Fibroblast of gingiva (primary cell): ENCODE measurements around the gene USP17L24.
"Not testable (repeated sequence)": the region's sequence is repeated elsewhere in the genome, so short reads cannot be mapped to it uniquely, and the experiment has no call there.

ENCODE experiments used
- DNase-seq: peaks from one replicate; pipeline ENCODE4 v3.0.0-alpha.2; 2011; ENCODE audit warnings: low read depth

The USP17L24 gene, protein sequence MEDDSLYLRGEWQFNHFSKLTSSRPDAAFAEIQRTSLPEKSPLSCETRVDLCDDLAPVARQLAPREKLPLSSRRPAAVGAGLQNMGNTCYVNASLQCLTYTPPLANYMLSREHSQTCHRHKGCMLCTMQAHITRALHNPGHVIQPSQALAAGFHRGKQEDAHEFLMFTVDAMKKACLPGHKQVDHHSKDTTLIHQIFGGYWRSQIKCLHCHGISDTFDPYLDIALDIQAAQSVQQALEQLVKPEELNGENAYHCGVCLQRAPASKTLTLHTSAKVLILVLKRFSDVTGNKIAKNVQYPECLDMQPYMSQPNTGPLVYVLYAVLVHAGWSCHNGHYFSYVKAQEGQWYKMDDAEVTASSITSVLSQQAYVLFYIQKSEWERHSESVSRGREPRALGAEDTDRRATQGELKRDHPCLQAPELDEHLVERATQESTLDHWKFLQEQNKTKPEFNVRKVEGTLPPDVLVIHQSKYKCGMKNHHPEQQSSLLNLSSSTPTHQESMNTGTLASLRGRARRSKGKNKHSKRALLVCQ

DNA sequence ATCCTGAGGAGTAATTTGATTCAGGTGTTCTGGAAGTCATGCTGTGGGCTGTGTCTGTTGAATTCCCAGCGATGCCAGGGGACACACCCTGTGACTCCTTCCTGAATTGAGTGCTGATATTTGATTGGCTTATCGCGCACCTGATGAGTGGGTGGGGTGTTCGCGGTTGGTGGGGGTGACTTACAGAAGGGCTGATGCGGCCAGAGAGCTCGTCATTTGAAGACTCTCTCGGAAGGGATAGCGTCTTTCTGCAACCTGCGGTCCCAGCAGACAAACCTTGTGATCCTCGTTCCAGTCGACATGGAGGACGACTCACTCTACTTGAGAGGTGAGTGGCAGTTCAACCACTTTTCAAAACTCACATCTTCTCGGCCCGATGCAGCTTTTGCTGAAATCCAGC lies at the start of gene USP17L24:
USP17L24 (plus strand) TSS at position 301 of the 400 bp plus-strand sequence; CDS start at position 301, 0 bp downstream.
- DNase-seq: not testable (repeated sequence)

DNA sequence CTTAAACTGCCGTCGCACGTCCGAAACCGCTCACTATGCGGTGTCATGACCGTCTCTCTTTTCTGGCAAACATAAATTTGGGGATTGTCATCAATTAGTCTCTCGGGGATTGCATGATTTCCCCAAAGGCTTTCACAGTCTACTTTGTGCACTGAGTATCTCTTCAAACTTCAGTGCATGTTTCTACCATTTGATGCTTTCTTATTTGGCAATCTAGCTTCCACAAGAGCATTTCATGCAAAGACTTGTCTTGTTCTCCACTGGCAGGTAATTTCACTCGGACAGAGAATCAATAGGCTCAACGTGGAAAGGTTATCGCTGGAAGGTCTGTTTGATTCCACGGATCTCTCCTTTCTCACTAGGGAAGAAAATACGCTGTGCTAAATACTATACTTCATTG lies 774 bp upstream of the USP17L24 start:
- DNase-seq: not testable (repeated sequence)

DNA sequence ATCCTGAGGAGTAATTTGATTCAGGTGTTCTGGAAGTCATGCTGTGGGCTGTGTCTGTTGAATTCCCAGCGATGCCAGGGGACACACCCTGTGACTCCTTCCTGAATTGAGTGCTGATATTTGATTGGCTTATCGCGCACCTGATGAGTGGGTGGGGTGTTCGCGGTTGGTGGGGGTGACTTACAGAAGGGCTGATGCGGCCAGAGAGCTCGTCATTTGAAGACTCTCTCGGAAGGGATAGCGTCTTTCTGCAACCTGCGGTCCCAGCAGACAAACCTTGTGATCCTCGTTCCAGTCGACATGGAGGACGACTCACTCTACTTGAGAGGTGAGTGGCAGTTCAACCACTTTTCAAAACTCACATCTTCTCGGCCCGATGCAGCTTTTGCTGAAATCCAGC lies 4.6 kb downstream of the USP17L24 start, which contains the start of gene USP17L25:
USP17L25 (plus strand) TSS at position 301 of the 400 bp plus-strand sequence; CDS start at position 301, 0 bp downstream.
- not testable (repeated sequence) for DNase-seq

DNA sequence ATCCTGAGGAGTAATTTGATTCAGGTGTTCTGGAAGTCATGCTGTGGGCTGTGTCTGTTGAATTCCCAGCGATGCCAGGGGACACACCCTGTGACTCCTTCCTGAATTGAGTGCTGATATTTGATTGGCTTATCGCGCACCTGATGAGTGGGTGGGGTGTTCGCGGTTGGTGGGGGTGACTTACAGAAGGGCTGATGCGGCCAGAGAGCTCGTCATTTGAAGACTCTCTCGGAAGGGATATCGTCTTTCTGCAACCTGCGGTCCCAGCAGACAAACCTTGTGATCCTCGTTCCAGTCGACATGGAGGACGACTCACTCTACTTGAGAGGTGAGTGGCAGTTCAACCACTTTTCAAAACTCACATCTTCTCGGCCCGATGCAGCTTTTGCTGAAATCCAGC lies 9.4 kb downstream of the USP17L24 start, which contains the start of gene USP17L26:
USP17L26 (plus strand) TSS at position 301 of the 400 bp plus-strand sequence; CDS start at position 301, 0 bp downstream.
- DNase-seq: not testable (repeated sequence)

DNA sequence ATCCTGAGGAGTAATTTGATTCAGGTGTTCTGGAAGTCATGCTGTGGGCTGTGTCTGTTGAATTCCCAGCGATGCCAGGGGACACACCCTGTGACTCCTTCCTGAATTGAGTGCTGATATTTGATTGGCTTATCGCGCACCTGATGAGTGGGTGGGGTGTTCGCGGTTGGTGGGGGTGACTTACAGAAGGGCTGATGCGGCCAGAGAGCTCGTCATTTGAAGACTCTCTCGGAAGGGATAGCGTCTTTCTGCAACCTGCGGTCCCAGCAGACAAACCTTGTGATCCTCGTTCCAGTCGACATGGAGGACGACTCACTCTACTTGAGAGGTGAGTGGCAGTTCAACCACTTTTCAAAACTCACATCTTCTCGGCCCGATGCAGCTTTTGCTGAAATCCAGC lies 14.1 kb downstream of the USP17L24 start, which contains the start of gene USP17L5:
USP17L5 (plus strand) TSS at position 301 of the 400 bp plus-strand sequence; CDS start at position 301, 0 bp downstream.
- DNase-seq: not testable (repeated sequence)

DNA sequence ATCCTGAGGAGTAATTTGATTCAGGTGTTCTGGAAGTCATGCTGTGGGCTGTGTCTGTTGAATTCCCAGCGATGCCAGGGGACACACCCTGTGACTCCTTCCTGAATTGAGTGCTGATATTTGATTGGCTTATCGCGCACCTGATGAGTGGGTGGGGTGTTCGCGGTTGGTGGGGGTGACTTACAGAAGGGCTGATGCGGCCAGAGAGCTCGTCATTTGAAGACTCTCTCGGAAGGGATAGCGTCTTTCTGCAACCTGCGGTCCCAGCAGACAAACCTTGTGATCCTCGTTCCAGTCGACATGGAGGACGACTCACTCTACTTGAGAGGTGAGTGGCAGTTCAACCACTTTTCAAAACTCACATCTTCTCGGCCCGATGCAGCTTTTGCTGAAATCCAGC lies 18.9 kb downstream of the USP17L24 start, which contains the start of gene USP17L27:
USP17L27 (plus strand) TSS at position 301 of the 400 bp plus-strand sequence; CDS start at position 301, 0 bp downstream.
- DNase-seq: not testable (repeated sequence)

DNA sequence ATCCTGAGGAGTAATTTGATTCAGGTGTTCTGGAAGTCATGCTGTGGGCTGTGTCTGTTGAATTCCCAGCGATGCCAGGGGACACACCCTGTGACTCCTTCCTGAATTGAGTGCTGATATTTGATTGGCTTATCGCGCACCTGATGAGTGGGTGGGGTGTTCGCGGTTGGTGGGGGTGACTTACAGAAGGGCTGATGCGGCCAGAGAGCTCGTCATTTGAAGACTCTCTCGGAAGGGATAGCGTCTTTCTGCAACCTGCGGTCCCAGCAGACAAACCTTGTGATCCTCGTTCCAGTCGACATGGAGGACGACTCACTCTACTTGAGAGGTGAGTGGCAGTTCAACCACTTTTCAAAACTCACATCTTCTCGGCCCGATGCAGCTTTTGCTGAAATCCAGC lies 23.6 kb downstream of the USP17L24 start, which contains the start of gene USP17L28:
USP17L28 (plus strand) TSS at position 301 of the 400 bp plus-strand sequence; CDS start at position 301, 0 bp downstream.
- not testable (repeated sequence) for DNase-seq

DNA sequence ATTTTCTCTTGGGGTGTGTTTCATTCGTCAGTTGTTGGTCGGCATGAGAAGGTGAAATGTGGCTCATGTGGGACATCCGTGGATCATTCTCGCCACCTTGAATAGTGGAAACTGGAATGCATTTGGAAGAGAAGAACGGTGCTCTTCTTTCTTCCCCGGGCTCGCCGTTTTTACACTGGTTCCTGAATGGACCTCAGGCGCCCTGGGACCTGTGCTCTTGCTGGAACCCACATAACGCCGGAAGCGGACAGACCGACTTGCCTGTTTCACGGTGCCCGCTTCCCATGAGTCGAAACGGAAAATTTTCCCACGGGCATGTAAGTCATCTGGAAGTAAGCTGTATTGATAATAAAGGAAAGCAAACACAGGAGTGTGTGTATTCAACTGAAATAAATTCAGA lies 25.9 kb downstream of the USP17L24 start:
- DNase-seq: not testable (repeated sequence)

DNA sequence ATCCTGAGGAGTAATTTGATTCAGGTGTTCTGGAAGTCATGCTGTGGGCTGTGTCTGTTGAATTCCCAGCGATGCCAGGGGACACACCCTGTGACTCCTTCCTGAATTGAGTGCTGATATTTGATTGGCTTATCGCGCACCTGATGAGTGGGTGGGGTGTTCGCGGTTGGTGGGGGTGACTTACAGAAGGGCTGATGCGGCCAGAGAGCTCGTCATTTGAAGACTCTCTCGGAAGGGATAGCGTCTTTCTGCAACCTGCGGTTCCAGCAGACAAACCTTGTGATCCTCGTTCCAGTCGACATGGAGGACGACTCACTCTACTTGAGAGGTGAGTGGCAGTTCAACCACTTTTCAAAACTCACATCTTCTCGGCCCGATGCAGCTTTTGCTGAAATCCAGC lies 28.4 kb downstream of the USP17L24 start, which contains the start of gene USP17L29:
USP17L29 (plus strand) TSS at position 301 of the 400 bp plus-strand sequence; CDS start at position 301, 0 bp downstream.
- DNase-seq: not testable (repeated sequence)

DNA sequence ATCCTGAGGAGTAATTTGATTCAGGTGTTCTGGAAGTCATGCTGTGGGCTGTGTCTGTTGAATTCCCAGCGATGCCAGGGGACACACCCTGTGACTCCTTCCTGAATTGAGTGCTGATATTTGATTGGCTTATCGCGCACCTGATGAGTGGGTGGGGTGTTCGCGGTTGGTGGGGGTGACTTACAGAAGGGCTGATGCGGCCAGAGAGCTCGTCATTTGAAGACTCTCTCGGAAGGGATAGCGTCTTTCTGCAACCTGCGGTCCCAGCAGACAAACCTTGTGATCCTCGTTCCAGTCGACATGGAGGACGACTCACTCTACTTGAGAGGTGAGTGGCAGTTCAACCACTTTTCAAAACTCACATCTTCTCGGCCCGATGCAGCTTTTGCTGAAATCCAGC lies 37.9 kb downstream of the USP17L24 start, which contains the start of gene USP17L30:
USP17L30 (plus strand) TSS at position 301 of the 400 bp plus-strand sequence; CDS start at position 301, 0 bp downstream.
- not testable (repeated sequence) for DNase-seq
